ENCODE data around the gene SSPN.

GRCh38 chr12:26156201-26156871 is 39.0 kb upstream of the SSPN start:
- TF ChIP-seq CTCF (IDR thresholded peaks at IDR 0.05): no peak
- no peak for TF ChIP-seq POLR2A (IDR thresholded peaks at IDR 0.05)
